Heart left ventricle (tissue), 16 donors: Measurements from ENCODE around the gene HOXB3. TPM values are rescaled to one million over a fixed set of nuclear protein-coding genes. Genes with fewer than 3 reads are reported as not detected.

Experiments
- ATAC-seq, 4 donors: fragments of 200-7000 bp; cut with Tn5 transposase; one replicate each; pipeline ENCODE4 v1.9.1; 2020 to 2022; ENCODE audit warnings: moderate library complexity in 4 of 4, mild to moderate bottlenecking in 3 of 4, moderate number of reproducible peaks in 1 of 4
- DNase-seq, 5 donors: peaks; one replicate each; pipeline ENCODE4 v3.0.0-alpha.2; 2020
- H3K27ac ChIP-seq, 12 donors: fragments of 200-600 bp; sonication (generic) in 4 of 12; one replicate each; pipeline versions ENCODE4 v1.5.0 to v1.8.0; 2016 to 2022; ENCODE audit warnings: mild to moderate bottlenecking in 2 of 12
- H3K27me3 ChIP-seq, 9 donors: fragments of 200-600 bp; sonication (generic) in 2 of 9; one replicate each; pipeline versions ENCODE4 v1.5.1 to v1.8.0; 2016 to 2022; ENCODE audit warnings: mild to moderate bottlenecking in 3 of 9
- H3K36me3 ChIP-seq, 9 donors: fragments of 200-600 bp; sonication (generic) in 2 of 9; one replicate each; pipeline versions ENCODE4 v1.5.0 to v1.8.0; 2018 to 2022; ENCODE audit warnings: mild to moderate bottlenecking in 2 of 9
- H3K4me1 ChIP-seq, 12 donors: fragments of 200-600 bp; sonication (generic) in 4 of 12; one replicate each; pipeline versions ENCODE4 v1.5.0 to v1.8.0; 2016 to 2022; ENCODE audit warnings: mild to moderate bottlenecking in 3 of 12
- H3K4me3 ChIP-seq, 12 donors: fragments of 200-600 bp; sonication (generic) in 4 of 12; one replicate each; pipeline versions ENCODE4 v1.5.0 to v1.8.0; 2017 to 2022; ENCODE audit warnings: mild to moderate bottlenecking in 9 of 12, moderate library complexity in 4 of 12
- H3K9me3 ChIP-seq, 12 donors: fragments of 200-600 bp; sonication (generic) in 4 of 12; one replicate each; pipeline versions ENCODE4 v1.5.0 to v1.8.0; 2016 to 2022; ENCODE audit warnings: mild to moderate bottlenecking in 1 of 12
- CTCF ChIP-seq, 12 donors: fragments of 200-600 bp; sonication (generic) in 4 of 12; IDR thresholded peaks; one replicate each; pipeline versions ENCODE4 v1.5.0 to v1.8.0; 2018 to 2022; ENCODE audit warnings: antibody characterized with exemption in 12 of 12, mild to moderate bottlenecking in 5 of 12
- POLR2A ChIP-seq, 2 donors: fragments of 450-650 bp; IDR thresholded peaks; one replicate each; pipeline ENCODE4 v1.6.1; 2017; ENCODE audit warnings: antibody characterized with exemption in 2 of 2, mild to moderate bottlenecking in 2 of 2, moderate library complexity in 2 of 2
- WGBS, 4 donors: extraction: QIAGEN DNeasy Blood & Tissue Kit in 2 of 4; methylation state at CpG; one replicate each; pipeline versions ENCODE4 v1.1.5 to v1.1.7; 2013 to 2018; 5-methylcytosine and 5-hydroxymethylcytosine counted together
- intact Hi-C, 10 donors: fragments of 100-400 bp; cut with DNase I; formaldehyde crosslinking; loops; one replicate each; pipeline versions ENCODE4 v1.11.1 to v1.14.2; 2022
- polyA plus RNA-seq, 2 donors: library from polyadenylated mRNA; stranded (reverse); fragments of 200-250 nt; gene quantifications; one replicate each; pipeline ENCODE4 v1.2.3, GENCODE V29; 2013
- total RNA-seq, 9 donors: library from RNA; depleted of rRNA in 2 of 9; stranded (reverse); fragments of >200 nt in 2 of 9; fragmentation: NEBNext Ultra II Directional in 3 of 9; extraction: Animal tissue kit (Norgen Biotek cat#: 25700) in 3 of 9; gene quantifications; one replicate each; pipeline versions ENCODE4 v1.1.0 to v1.2.4, GENCODE V29; 2016 to 2023
- donor health status: ischemic (EF 13 %, LVEDD 7.1; RV severe dilation, severe dysfunction).
- donor health status: healthy with polysubstance abuse.
- donor health status: DM: no; HTN: yes; CAD: no.
- donor health status: DM: no; HTN: no; CAD: no.
- donor health status: ischemic (EF 25% LVEDD 6.9; RV normal size, moderate dysfunction).
- donor health status: ischemic (EF 25% LVEDD 5.7; RV mildly dilated, moderate dysfunction).
- donor health status: healthy.
- donor health status: DM: yes; HTN: yes; CAD: no.
- donor health status: ischemic (EF 35%, LVEDD 5.7; RV mildly dilated, moderate dysfunction).
- donor health status: nonischemic (EF 11% LVEDD 7.7; RV severe dilation, severe dysfunction).
- donor health status: DM: yes; HTN: yes; CAD: no.
- donor health status: PGD.
- donor health status: ischemic (EF 29% LVEDD 5.4; RV normal size, mild dysfunction).
- donor health status: nonischemic (EF 23%, LVEDD 6.1; RV moderate dilation, normal function).

The HOXB3 gene
- total and polyA plus RNA-seq, 11 donors, result 0.11 to 5.5 (median 2.0) TPM

DNA sequence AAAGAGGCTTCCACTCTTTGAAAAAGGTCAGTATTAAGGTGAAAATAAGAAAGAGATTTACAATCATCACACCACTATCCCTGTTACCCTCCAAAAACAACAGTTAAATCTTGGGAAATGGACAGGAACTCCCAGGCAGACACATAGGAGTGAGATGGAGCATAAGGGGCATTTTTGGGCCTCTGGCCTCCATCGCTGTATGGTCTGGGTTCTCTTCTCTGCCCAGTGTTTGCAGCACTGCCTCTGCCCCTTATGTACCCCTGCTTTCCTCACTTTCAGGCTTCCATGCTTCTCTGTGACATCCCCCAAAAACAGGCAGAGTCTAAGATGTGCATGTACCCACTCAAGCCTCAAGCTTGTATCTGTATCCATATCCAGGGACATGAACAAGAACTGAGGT, 44.5 kb downstream of the HOXB3 start:
- Histone ChIP-seq H3K36me3 (peaks cover 0 to 6% (median 0%) of the 10 kb centered on the region in 9 donors), H3K4me3 (peak overlapping the region in 5 of 12 donors; percentile 17 to 95 (median 69)), H3K27ac (peak overlapping the region; percentile 1 to 94 (median 88)), H3K27me3 (peaks cover 0 to 97% (median 56%) of the 10 kb centered on the region in 9 donors), H3K9me3 (no peaks in the 10 kb centered on the region), H3K4me1 (peaks cover 0 to 45% (median 16%) of the 10 kb centered on the region in 12 donors)
- intact Hi-C loops, result no loop called here
- no peak for DNase-seq
- TF ChIP-seq CTCF (IDR thresholded peaks at IDR 0.05), result no peak
- TF ChIP-seq POLR2A (IDR thresholded peaks at IDR 0.05), result no peak
- ATAC-seq, result no peak
- WGBS, 4 donors, result 85 to 97% (median 91%) methylated on average over 1 of the region's 1 CpG

GRCh38 chr17:48545022-48545375, 45.0 kb downstream of the HOXB3 start, which contains the start of gene HOXB2:
Gene HOXB2 (minus strand): TSS chr17:48545109. CDS start chr17:48544911, 198 bp downstream.
- H3K4me1 ChIP-seq, result peaks cover 0 to 46% (median 16%) of the 10 kb centered on the region in 12 donors
- DNase-seq (peak in 3 of 5 donors; percentile 52 to 64 (median 53)), ATAC-seq (peak in 1 of 4 donors; percentile 26)
- peaks cover 0 to 6% (median 0%) of the 10 kb centered on the region in 9 donors for H3K36me3 ChIP-seq
- intact Hi-C loops, result no loop called here
- H3K27ac ChIP-seq, result peak within 1 kb of the TSS; percentile 43 to 94 (median 88)
- peaks cover 0 to 97% (median 53%) of the 10 kb centered on the region in 9 donors for H3K27me3 ChIP-seq
- 21 to 29% (median 25%) methylated on average over 12 of the region's 12 CpGs for WGBS, 4 donors
- no peaks in the 10 kb centered on the region for H3K9me3 ChIP-seq
- peak within 1 kb of the TSS; percentile 35 to 95 (median 67) for H3K4me3 ChIP-seq
- no peak for TF ChIP-seq CTCF (IDR thresholded peaks at IDR 0.05)
- TF ChIP-seq POLR2A (IDR thresholded peaks at IDR 0.05), result no peak

DNA sequence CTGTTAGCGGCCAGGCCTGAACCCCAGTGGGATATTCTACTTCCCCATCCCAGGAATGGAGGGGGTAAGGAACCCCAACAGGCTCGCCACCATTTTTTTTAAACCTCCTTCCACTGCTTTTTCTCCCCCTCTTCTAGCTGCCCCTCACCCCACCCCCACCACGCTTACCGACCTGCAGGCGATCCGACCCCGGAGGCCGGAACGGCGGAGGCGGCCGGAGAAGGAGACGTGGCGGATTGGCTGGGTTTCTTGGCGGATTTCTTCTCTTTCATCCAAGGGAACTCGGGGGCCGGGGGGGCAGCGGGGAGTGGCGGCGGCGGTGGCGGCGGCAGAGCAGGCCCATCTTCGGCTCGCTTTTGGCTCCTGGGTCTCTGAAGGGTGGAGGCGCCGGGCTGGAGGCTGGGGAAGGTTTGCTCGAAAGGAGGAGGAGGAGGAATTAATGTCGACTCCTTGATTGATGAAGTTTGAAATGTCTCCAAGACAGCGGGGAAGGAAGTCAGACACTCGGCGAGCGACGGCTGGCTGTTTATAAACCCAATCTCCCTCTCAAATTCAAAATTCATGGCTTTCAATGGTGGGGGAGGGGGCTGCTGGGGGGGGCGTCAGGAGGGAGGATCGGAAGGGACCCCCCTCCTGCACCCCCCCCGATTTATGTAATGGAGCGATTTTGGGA, 45.6 kb downstream of the HOXB3 start:
- no peak for TF ChIP-seq CTCF (IDR thresholded peaks at IDR 0.05)
- TF ChIP-seq POLR2A (IDR thresholded peaks at IDR 0.05), result peak in 1 of 2 donors; percentile 39
- peak overlapping the region; percentile 43 to 94 (median 88) for H3K27ac ChIP-seq
- ATAC-seq (peak; percentile 26 to 69 (median 67)), DNase-seq (peak; percentile 80 to 91 (median 87))
- H3K4me1 ChIP-seq, result peaks cover 0 to 46% (median 16%) of the 10 kb centered on the region in 12 donors
- H3K4me3 ChIP-seq, result peak overlapping the region; percentile 35 to 95 (median 67)
- H3K36me3 ChIP-seq, result peaks cover 0 to 2% (median 0%) of the 10 kb centered on the region in 9 donors
- no peaks in the 10 kb centered on the region for H3K9me3 ChIP-seq
- 2 to 6% (median 5%) methylated on average over 29 to 38 of the region's 38 CpGs for WGBS, 4 donors
- intact Hi-C loops, result loop anchor here in 3 of 10 donors (5.0 kb wide), 1 partner anchor 33 kb away; the partner anchor contains the start of gene HOXB4 (in 3 of the 3)
- peaks cover 0 to 96% (median 52%) of the 10 kb centered on the region in 9 donors for H3K27me3 ChIP-seq

DNA sequence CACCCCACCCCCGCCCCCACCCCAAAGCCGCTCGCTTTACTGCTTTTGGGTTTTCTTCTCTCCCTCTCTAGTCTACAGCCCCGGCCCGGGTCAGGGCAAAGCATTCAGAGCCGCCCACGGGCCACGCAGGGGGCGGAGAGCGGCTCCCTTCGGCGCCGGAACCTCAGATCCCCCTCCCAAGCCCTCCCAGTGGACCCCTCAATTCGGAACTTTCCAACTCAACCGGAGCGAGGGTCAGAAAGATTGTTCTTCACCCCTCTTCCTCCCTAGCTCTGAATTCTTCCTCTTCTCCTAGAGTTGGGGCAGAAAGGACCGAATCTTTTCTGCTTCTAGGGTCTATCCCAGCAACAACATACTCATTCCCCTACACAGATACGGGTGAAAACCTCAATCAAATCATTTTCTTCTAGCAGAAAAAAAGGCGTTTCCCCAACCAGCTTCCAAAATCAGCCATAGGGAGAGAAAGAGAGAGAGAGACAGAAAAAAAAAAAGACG, 46.1 kb downstream of the HOXB3 start:
- H3K4me3 ChIP-seq, result peak overlapping the region; percentile 35 to 95 (median 67)
- H3K4me1 ChIP-seq, result peaks cover 0 to 46% (median 16%) of the 10 kb centered on the region in 12 donors
- DNase-seq (peak in 1 of 5 donors; percentile 75), ATAC-seq (peak in 3 of 4 donors; percentile 17 to 59 (median 41))
- WGBS, 4 donors, result 3 to 5% (median 4%) methylated on average over 20 of the region's 20 CpGs
- TF ChIP-seq POLR2A (IDR thresholded peaks at IDR 0.05) (no peak), CTCF (IDR thresholded peaks at IDR 0.05) (no peak)
- intact Hi-C loops, result loop anchor here in 3 of 10 donors (5.0 kb wide), 1 partner anchor 33 kb away; the partner anchor contains the start of gene HOXB4 (in 3 of the 3)
- peaks cover 0 to 95% (median 52%) of the 10 kb centered on the region in 9 donors for H3K27me3 ChIP-seq
- no peaks in the 10 kb centered on the region for H3K36me3 ChIP-seq
- H3K9me3 ChIP-seq, result no peaks in the 10 kb centered on the region
- H3K27ac ChIP-seq, result peak overlapping the region; percentile 43 to 94 (median 88)
